ENCODE data around the gene CYBB.

CYBB gene

DNA sequence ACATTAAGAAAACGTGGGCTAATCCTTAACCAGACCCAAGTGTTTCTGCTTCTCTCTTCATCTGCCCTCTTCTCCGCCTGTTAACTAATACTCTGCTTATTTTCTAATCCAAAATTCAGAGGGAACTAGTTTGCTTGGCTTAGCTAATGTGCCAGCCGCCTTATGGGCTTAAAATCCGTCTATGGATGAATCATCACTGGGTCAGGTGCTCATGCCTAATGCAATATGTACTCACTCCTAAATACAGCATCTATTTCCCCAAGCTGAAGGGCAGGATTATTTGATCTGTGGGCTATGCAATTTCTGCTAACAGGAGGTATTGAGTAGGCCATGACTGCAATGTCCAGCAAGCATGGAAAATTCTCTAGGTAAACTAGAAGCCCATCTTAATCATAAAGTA, 55.1 kb downstream of the CYBB start:
- DNase-seq (ENCODE audit: low read depth in 2 of 2, low spot score in 1 of 2): no peak

DNA sequence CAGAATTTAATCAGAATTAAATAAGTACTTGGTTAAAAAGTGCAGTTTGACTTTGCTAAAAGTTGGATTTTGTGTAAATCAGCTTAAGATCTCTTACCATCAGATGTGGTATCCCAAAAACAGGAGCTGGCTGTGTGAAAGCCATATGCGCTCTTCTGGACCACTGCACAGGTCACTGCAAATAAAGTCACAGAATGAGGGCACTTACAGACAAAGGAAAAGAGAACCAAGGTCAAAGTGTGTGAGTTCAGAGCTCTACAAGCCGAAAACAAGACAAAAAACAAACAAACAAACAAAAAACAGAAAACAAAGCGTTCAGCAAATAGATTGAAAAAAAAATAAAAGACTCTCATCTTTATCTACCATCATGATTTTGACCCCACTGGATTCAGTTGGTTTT, 61.1 kb downstream of the CYBB start:
- DNase-seq (ENCODE audit: low read depth in 2 of 2, low spot score in 1 of 2): no peak

DNA sequence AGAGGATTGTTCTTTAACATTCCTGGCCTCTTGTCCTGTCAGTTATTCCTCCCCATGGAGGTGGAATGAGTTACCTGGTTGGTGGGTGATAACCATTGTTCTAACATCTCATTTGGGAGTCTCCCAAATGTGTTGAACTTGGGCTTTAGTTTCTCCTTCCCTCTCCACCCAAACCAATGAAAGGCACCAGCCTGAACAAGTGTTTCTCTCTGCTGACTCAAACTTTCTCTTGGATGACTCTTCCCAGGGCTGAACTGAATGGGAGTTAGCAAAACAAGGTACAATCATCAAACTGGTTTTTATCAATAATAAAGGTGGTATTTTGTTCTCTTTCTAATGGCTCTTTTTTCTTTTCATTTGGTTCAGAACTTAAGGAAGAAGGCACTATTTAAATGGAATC, 64.8 kb downstream of the CYBB start:
- DNase-seq (ENCODE audit: low read depth in 2 of 2, low spot score in 1 of 2): no peak

DNA sequence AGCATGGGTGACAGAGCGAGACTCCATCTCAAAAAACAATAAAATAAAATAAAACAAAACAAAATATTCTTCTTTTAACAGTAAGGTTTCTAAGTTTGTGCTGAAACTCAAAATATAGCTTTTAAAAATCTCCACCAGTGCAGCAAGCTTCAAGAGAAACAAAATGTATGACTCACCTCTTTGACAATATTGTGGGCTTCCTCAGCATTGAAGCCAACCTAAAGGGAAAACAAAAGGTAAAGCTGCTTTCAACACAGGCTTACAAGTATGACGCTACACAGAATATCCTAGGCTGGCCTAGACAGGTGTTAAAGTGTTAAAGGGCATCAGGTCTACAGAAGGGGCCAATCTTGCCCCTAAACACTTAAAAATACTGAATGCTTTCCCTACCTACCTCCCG, 66.3 kb downstream of the CYBB start:
- no peak for DNase-seq (ENCODE audit: low read depth in 2 of 2, low spot score in 1 of 2)

DNA sequence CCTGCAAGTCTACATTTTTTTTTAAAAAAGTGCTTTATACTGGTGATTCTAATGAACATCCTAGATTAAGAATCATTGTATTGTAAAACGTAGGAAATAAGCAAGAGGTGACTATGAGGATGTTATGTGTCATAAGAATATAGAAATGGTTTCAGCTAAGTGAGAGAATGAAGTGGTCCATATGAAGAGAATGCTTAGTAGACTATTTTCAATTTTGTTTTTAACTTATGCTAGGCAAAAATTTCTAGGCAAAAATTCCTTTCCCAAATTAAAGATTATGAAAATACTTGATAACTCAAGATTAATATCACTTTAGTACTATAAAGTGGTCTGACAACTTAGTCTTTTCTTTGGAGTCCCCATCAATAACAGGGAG, 66.7 kb downstream of the CYBB start:
- no peak for DNase-seq (ENCODE audit: low read depth in 2 of 2, low spot score in 1 of 2)

DNA sequence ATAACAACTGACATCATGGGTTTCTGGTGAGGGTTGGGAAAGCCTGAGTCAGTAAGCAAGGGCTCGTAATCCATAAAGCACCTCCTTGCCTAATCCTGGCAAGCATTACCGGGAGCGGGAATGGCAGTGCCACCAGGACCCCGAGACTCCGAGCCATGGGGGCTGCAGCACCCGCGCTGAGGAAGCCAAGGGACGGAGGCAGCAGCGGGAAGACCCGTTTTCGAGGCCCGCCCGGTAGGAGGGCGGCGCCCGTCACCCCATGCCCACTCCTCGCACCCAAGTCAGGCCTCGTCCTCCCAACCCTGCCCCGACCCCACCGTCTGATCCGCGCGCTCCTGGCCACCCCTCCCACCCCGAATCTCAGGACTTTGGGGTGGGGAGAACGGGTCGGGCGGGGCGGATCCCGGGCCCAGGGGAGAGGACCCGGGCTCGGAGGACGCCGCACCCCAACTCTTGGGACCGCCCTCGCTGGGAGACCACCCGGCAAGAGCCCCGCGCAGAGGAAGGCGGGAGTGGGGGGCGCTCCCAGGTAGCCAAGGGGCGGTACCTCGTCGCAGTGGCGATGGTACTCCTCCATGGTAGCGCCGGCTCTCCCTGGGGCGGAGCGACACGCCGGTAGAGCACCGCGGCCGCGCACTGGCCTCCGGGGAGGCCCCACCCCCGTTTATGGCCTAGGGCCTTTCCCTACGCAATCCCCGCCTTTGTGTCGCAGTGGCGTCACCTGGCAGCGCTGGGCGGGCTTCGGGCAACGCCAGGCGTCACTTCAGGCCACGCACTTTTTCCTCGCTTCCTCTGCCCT, 67.3 kb downstream of the CYBB start, which contains the start of gene DYNLT3:
Gene DYNLT3 (minus strand): TSS at position 638 of the 799 bp plus-strand sequence. CDS start 61 bp downstream, at position 577.
- peak; percentile 36 to 61 for DNase-seq (ENCODE audit: low read depth in 2 of 2, low spot score in 1 of 2)

DNA sequence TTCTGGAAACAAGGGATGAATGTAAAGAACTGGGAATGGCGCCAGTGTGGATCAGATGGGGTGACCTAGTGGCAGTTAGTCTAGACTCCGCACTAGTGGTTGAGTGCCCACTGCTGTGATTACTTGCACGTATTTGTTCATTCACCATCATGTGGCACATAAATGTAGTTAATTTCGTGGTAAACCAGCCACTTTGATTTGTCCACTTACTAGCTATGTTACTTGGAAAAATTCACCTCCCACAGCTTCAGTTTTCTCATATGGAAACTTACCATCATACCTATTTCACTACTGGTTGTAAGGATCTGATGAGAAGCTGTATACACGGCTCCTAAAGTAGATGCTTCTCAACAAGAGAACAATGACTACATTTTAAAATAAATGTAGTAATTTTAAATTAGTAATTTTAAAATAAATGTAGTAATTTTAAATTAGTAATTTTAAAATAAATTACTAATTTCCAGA, 67.9 kb downstream of the CYBB start:
- DNase-seq (ENCODE audit: low read depth in 2 of 2, low spot score in 1 of 2): no peak

DNA sequence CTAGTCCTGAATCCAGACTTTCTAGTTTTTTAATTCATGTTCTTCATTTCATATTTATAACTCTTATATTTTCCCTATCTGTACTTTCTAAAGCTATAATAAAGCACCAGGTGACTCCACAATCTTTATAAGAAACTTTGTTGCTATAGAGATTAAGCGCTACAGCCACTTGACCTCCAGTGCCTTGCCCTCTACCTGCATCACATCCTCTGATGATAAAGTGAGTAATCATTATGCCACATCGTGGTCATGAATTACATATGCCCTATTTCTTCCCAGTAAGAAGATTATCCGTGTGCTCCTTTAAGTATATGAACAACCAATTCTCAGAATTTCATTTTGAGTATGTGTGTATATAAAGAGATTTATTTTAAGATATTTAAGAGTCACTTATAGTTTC, 74.3 kb downstream of the CYBB start:
- no peak for DNase-seq (ENCODE audit: low read depth in 2 of 2, low spot score in 1 of 2)

DNA sequence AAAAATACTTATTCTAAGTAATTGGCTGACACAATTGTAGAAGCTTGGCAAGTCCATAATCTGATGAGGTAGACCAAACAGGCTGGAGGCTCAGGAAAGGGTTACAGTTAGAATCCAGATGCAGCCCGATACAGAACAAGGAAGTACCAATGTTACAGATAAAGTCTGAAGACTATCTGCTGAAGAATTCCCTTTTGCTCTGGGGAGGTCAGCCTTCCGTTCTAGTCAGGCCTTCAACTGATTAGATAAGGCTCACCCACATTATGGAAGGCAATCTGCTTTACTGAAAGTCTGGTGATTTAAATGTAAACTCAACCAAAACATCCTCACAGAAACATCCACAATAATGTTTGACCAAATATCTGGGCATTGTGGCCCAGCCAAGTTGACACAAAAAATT, 74.9 kb downstream of the CYBB start:
- DNase-seq (ENCODE audit: low read depth in 2 of 2, low spot score in 1 of 2): no peak

DNA sequence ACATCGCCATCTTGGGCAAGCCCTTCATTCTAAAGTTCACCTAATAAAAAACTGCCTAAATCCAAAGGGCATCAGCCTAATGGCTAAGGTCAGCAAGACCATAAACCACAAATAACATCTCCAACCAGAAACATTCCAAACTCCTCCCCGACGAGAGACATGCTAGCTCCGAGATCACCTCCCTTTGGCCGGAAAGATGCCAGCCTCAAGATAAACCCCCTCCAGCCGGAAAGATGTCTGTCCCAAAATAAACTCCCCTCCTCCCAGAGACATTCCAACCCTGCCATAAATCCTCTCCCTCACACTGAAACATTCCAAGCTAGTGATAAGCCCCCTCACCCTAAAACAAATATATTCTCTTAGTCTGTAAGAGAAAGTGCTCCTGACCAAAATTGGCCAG, 80.9 kb downstream of the CYBB start:
- DNase-seq (ENCODE audit: low read depth in 2 of 2, low spot score in 1 of 2): no peak

DNA sequence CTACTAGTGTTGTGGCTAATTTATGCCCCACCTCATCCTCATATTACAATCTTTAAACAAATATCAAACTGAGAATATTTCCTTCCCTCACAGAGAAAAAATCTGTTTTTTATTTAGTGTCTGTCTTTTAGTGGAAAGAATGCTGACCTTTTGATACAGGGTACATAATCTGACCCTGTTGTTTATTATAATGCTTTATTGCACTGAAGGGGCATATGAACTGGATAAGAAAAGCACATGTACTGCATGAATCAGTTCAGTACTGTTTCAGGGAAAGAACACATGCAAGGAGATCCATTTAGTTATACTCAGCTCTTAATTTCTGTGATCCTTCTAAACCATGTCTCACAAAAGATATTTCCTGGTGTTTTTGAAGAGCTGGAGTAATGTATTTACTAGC, 83.0 kb downstream of the CYBB start:
- DNase-seq (ENCODE audit: low read depth in 2 of 2, low spot score in 1 of 2): no peak
